ENCODE measurements around the gene FIGN.

DNA sequence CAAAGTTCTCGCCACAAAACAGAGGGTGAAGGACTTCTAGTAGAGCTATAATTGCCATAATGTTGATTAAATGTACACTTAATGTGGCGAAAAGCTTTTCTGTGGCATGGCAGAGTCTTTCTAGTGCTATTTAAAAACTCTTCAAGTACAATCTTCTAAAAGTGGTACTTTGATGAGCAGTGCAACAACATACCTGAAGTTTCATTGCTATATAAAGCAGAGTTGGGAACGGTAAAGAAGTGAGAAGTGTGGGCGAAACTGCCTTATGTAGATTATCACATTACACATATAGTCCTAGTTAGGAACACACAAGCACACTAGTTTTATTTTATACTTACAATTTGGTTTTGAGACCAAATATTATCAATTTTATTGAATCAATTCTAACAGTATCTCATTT is 49.5 kb downstream of the FIGN start:
- TF ChIP-seq YY1 (IDR thresholded peaks at IDR 0.05; ENCODE audit: insufficient read depth, insufficient read length) (no peak), ZNF274 (IDR thresholded peaks at IDR 0.05; ENCODE audit: low read depth, low read length) (no peak)

All from NT2/D1 (cell line).